ENCODE results near the gene REXO4. TPM values are rescaled to one million over a fixed set of nuclear protein-coding genes. Genes with fewer than 3 reads are reported as not detected.

REXO4 gene
- total RNA-seq, 1 donor from 2014 or later, result 22.6 TPM

DNA sequence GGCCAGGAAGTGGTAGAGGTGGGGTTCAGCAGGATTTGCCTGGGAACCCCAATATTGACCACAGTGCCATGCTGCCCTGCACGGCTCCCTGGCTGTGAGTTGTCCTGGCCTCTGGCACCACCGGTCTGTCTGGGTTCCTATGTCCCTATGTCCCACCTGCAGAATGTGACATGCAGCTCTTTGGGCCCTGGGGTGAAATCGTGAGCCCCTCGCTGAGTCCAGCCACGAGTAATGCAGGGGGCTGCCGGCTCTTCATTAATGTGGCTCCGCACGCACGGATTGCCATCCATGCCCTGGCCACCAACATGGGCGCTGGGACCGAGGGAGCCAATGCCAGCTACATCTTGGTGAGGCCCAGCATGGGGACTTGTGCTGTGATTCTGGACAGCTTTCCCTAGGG lies 39.9 kb upstream of the REXO4 start:
- DNase-seq, result no peak
- H3K36me3 ChIP-seq, result no peaks in the 10 kb centered on the region

DNA sequence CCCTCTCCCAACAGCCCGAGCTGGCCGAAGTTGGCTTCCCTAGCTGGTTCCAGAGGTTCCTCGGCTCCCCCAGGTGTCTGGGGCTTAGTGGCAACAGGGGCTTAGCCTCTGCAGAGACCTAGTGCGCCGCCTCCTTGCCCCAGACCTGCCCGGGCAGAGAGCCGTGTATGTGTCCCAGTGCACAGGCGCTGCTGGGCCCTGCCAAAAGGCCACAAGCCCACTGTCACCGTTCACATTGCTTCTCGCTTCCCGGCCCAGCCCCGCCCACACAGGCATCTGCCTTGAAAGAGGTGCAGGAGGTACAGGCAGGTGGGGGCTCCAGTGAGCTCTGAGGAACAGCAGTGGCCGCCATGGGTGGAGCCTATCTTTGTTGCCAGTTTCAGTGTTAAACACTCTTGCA lies 39.4 kb upstream of the REXO4 start:
- Histone ChIP-seq H3K9me3 (no peaks in the 10 kb centered on the region), H3K4me3 (no peak overlapping the region), H3K36me3 (no peaks in the 10 kb centered on the region), H3K27ac (no peak overlapping the region), H3K4me1 (peaks cover 13% of the 10 kb centered on the region), H3K27me3 (no peaks in the 10 kb centered on the region)
- intact Hi-C loops (cut with DNase I), result no loop called here
- DNase-seq (no peak), ATAC-seq (no peak)
- TF ChIP-seq, protein P1, sequence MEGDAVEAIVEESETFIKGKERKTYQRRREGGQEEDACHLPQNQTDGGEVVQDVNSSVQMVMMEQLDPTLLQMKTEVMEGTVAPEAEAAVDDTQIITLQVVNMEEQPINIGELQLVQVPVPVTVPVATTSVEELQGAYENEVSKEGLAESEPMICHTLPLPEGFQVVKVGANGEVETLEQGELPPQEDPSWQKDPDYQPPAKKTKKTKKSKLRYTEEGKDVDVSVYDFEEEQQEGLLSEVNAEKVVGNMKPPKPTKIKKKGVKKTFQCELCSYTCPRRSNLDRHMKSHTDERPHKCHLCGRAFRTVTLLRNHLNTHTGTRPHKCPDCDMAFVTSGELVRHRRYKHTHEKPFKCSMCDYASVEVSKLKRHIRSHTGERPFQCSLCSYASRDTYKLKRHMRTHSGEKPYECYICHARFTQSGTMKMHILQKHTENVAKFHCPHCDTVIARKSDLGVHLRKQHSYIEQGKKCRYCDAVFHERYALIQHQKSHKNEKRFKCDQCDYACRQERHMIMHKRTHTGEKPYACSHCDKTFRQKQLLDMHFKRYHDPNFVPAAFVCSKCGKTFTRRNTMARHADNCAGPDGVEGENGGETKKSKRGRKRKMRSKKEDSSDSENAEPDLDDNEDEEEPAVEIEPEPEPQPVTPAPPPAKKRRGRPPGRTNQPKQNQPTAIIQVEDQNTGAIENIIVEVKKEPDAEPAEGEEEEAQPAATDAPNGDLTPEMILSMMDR (IDR thresholded peaks at IDR 0.05), result no peak

More for the DNA sequence above, 39.9 kb upstream of the REXO4 start:
- H3K27me3 ChIP-seq, result no peaks in the 10 kb centered on the region
- no peaks in the 10 kb centered on the region for H3K9me3 ChIP-seq
- H3K4me3 ChIP-seq, result no peak overlapping the region
- H3K4me1 ChIP-seq, result peaks cover 13% of the 10 kb centered on the region
- no peak overlapping the region for H3K27ac ChIP-seq
- intact Hi-C loops (cut with DNase I), result no loop called here
- TF ChIP-seq, protein P1 (IDR thresholded peaks at IDR 0.05), result no peak
- ATAC-seq, result no peak

DNA sequence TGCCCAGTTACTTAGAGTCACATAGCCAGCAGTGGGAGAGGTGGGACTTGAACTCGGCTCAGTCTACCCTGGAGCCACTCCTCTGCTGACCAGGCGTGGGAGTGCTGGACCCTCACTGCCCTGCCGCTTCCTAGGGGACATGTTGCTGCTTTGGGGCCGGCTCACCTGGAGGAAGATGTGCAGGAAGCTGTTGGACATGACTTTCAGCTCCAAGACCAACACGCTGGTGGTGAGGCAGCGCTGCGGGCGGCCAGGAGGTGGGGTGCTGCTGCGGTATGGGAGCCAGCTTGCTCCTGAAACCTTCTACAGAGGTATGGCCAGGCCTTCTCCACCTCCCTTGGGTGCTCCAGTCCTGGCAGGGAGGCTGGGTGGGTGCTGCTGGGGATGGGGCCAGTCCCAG lies 38.6 kb upstream of the REXO4 start:
- intact Hi-C loops (cut with DNase I), result no loop called here
- H3K4me3 ChIP-seq, result no peak overlapping the region
- no peaks in the 10 kb centered on the region for H3K27me3 ChIP-seq
- TF ChIP-seq, protein P1 (IDR thresholded peaks at IDR 0.05), result no peak
- H3K36me3 ChIP-seq, result no peaks in the 10 kb centered on the region
- ATAC-seq, result no peak
- H3K9me3 ChIP-seq, result no peaks in the 10 kb centered on the region
- peaks cover 13% of the 10 kb centered on the region for H3K4me1 ChIP-seq
- no peak overlapping the region for H3K27ac ChIP-seq
- no peak for DNase-seq

DNA sequence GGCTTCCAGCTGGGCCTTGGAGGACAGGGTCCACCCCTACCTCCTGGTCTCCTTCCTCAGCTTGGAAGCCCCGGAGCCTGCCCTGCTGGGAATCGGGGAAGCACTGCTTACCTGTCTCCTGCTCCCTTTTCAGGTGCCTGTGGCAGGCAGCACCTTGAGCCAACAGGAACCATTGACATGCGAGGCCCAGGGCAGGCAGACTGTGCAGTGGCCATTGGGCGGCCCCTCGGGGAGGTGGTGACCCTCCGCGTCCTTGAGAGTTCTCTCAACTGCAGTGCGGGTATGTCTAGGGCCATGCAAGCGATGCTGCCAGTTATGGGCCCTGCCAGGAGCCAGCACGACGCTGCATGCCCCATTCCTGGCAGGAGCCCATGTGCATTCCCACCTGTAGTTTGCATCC lies 38.1 kb upstream of the REXO4 start:
- Histone ChIP-seq H3K9me3 (no peaks in the 10 kb centered on the region), H3K36me3 (no peaks in the 10 kb centered on the region), H3K4me3 (no peak overlapping the region), H3K4me1 (peaks cover 8% of the 10 kb centered on the region), H3K27ac (no peak overlapping the region), H3K27me3 (no peaks in the 10 kb centered on the region)
- no peak for DNase-seq
- TF ChIP-seq, protein P1 (IDR thresholded peaks at IDR 0.05), result no peak
- intact Hi-C loops (cut with DNase I), result no loop called here
- ATAC-seq, result no peak

DNA sequence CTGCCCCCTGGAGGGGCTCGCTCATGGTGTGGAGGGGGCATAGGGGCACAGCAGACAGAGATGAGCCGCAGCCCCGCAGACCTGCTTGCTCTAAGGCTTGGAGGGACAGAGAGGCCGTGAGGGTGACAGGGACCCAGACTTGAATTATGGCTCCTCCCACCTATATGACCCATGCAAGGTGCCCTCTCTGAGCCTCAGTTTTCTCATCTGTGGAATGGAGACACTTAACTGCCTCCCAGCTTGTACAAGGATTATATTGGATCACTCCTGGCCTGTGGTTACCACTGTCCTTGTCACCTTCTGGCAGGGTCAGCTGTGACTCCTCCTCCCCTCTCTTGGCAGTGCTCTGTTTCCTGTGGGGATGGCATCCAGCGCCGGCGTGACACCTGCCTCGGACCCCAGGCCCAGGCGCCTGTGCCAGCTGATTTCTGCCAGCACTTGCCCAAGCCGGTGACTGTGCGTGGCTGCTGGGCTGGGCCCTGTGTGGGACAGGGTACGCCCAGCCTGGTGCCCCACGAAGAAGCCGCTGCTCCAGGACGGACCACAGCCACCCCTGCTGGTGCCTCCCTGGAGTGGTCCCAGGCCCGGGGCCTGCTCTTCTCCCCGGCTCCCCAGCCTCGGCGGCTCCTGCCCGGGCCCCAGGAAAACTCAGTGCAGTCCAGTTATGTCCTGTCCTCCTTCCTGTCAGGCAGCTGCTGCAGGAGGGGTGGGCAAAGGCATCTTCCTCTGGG lies 37.3 kb upstream of the REXO4 start:
- intact Hi-C loops (cut with DNase I), result no loop called here
- no peaks in the 10 kb centered on the region for H3K36me3 ChIP-seq
- H3K9me3 ChIP-seq, result no peaks in the 10 kb centered on the region
- TF ChIP-seq, protein P1 (IDR thresholded peaks at IDR 0.05), result no peak
- no peak overlapping the region for H3K4me3 ChIP-seq
- no peaks in the 10 kb centered on the region for H3K27me3 ChIP-seq
- no peak overlapping the region for H3K27ac ChIP-seq
- ATAC-seq (no peak), DNase-seq (no peak)
- H3K4me1 ChIP-seq, result peaks cover 7% of the 10 kb centered on the region

Measured in upper lobe of right lung (tissue), 1 donor.